ENCODE measurements around the gene FOXP4. TPM values are rescaled to one million over a fixed set of nuclear protein-coding genes. Genes with fewer than 3 reads are reported as not detected.

Gene FOXP4
- polyA plus RNA-seq, 1 experiment, result 1.9 TPM

GRCh38 chr6:41538556-41539182 lies 7.5 kb upstream of the FOXP4 start:
- no peak for DNase-seq (ENCODE audit: low read depth, low spot score)
- ChIA-PET CTCF (interaction anchor here (1.0 kb wide), 1 partner anchor 114 kb away, joined by 3 read pairs; no protein-coding TSS in a partner anchor), POLR2A (no interaction called here)
- Histone ChIP-seq H3K4me3 (ENCODE audit: low read depth, low read length) (no peak overlapping the region), H3K27me3 (ENCODE audit: control insufficient read depth, insufficient read depth, low read length) (no peaks in the 10 kb centered on the region), H3K9me3 (ENCODE audit: control insufficient read depth, insufficient read depth, low read length) (no peaks in the 10 kb centered on the region), H3K27ac (ENCODE audit: low read depth, low read length) (no peak overlapping the region)
- no peak for TF ChIP-seq CTCF (IDR thresholded peaks at IDR 0.05; ENCODE audit: low read depth, low read length)

- no peak overlapping the region for H3K27ac ChIP-seq (ENCODE audit: low read depth, low read length)
- CTCF ChIA-PET, result interaction anchor here (1.0 kb wide), 2 partner anchors 42 to 114 kb away, joined by 3 read pairs; no protein-coding TSS in a partner anchor
- DNase-seq (ENCODE audit: low read depth, low spot score), result no peak
Measured at GRCh38 chr6:41539204-41539603, 7.0 kb upstream of the FOXP4 start.

DNA sequence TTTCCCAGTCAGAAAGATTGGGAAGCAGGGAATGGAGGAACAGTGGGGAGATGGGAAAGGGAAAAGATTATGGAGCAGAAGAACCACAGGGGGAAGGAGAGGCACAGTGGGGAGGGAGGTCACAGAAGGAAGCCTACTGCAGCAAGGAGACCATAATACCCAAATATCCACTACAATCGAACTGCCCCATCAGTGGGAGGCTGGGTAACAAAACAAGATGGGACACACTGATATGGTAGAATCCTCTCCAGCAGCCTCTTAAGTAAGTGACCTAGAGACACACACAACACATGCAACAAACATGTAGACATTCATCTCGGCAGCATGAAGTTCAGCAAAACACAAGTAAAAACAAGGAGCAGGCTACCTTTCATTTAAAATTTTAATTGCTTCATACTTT lies 4.8 kb upstream of the FOXP4 start:
- no peaks in the 10 kb centered on the region for H3K9me3 ChIP-seq (ENCODE audit: control insufficient read depth, insufficient read depth, low read length)
- H3K4me3 ChIP-seq (ENCODE audit: low read depth, low read length), result no peak overlapping the region
- no peak for DNase-seq (ENCODE audit: low read depth, low spot score)
- no peak overlapping the region for H3K27ac ChIP-seq (ENCODE audit: low read depth, low read length)
- CTCF ChIA-PET, result no interaction called here
- POLR2A ChIA-PET, result no interaction called here
- no peaks in the 10 kb centered on the region for H3K27me3 ChIP-seq (ENCODE audit: control insufficient read depth, insufficient read depth, low read length)
- no peak for TF ChIP-seq CTCF (IDR thresholded peaks at IDR 0.05; ENCODE audit: low read depth, low read length)

More at GRCh38 chr6:41539204-41539603, 7.0 kb upstream of the FOXP4 start:
- TF ChIP-seq CTCF (IDR thresholded peaks at IDR 0.05; ENCODE audit: low read depth, low read length), result no peak
- H3K9me3 ChIP-seq (ENCODE audit: control insufficient read depth, insufficient read depth, low read length), result no peaks in the 10 kb centered on the region
- H3K27me3 ChIP-seq (ENCODE audit: control insufficient read depth, insufficient read depth, low read length), result no peaks in the 10 kb centered on the region
- POLR2A ChIA-PET, result no interaction called here
- H3K4me3 ChIP-seq (ENCODE audit: low read depth, low read length), result no peak overlapping the region

GRCh38 chr6:41543087-41543486 lies 3.1 kb upstream of the FOXP4 start:
- CTCF ChIA-PET, result interaction anchor here (1.3 kb wide), 1 partner anchor 118 kb away, joined by 6 read pairs; no protein-coding TSS in a partner anchor
- no peak overlapping the region for H3K27ac ChIP-seq (ENCODE audit: low read depth, low read length)
- DNase-seq (ENCODE audit: low read depth, low spot score), result no peak
- POLR2A ChIA-PET, result no interaction called here
- no peak for TF ChIP-seq CTCF (IDR thresholded peaks at IDR 0.05; ENCODE audit: low read depth, low read length)
- H3K4me3 ChIP-seq (ENCODE audit: low read depth, low read length), result no peak overlapping the region
- peaks cover 4% of the 10 kb centered on the region; the same call in 1 of the 2 replicates for H3K9me3 ChIP-seq (ENCODE audit: control insufficient read depth, insufficient read depth, low read length)
- no peaks in the 10 kb centered on the region for H3K27me3 ChIP-seq (ENCODE audit: control insufficient read depth, insufficient read depth, low read length)

DNA sequence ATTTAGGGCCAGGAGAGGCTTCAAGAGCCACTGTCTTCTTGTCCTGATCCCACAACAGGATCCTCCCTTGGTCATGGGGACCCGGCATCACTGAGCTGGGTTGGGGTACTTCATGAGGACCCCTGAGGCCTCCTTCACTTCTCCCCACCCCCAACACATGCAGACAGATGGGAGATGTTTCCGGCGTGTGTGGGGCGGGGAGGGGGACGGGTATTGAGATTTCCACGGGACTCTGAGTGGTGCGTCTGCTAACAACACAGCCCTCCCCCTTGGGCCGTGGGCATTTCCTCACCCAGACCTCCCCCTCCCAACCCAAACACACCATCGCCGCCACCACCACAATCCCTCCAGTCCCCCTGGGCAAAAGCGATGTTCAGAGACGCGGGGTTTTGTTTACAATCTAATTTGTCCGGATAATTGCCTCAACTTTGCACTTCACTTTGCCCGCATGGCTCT lies 906 bp upstream of the FOXP4 start:
- CTCF ChIA-PET, result interaction anchor here (1.2 to 1.5 kb wide), 2 partner anchors 102 to 175 kb away, joined by 3 read pairs; no protein-coding TSS in a partner anchor
- Histone ChIP-seq H3K4me3 (ENCODE audit: low read depth, low read length) (peak overlapping the region; percentile 90), H3K9me3 (ENCODE audit: control insufficient read depth, insufficient read depth, low read length) (peaks cover 4% of the 10 kb centered on the region; the same call in 1 of the 2 replicates), H3K27me3 (ENCODE audit: control insufficient read depth, insufficient read depth, low read length) (peaks cover 4% of the 10 kb centered on the region), H3K27ac (ENCODE audit: low read depth, low read length) (no peak overlapping the region)
- no peak for TF ChIP-seq CTCF (IDR thresholded peaks at IDR 0.05; ENCODE audit: low read depth, low read length)
- DNase-seq (ENCODE audit: low read depth, low spot score), result no peak
- POLR2A ChIA-PET, result no interaction called here
